HS-5 (cell line): Measurements from ENCODE around the gene DGKD.
"Not testable (repeated sequence)": the region's sequence is repeated elsewhere in the genome, so short reads cannot be mapped to it uniquely, and the experiment has no call there.

Source experiments
- DNase-seq: peaks from one replicate; pipeline ENCODE4 v3.0.0-alpha.2; 2012; ENCODE audit warnings: low read depth

The DGKD gene

DNA sequence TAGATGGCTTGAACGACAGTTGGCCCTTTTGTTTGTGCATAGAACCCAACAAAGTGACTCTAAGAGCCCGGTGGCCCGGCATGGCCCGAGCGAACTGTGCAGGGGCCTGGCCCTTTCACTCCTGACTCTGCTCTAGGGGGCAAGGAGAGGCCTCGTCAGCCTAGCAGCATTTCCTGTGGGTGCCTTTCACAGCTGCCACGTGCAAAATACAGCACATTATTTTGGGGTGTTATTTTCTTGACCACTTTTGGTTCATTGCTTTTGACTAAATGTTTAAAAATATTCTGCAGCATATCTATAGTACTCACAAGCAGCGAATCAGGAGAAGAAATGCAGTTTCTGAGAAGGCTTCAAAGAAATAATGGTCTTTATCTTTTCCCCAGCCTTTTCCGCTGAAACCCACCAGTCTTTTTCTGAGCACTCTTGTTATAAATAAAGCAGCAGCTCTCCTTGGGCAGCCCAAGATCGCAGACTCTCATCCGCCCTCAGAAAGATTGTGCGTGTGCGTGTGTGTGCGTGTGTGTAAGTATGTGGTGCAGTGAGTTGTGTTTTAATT is 31.3 kb downstream of the DGKD start:
- DNase-seq, result no peak

GRCh38 chr2:233386382-233387041 is 32.2 kb downstream of the DGKD start:
- DNase-seq, result no peak

DNA sequence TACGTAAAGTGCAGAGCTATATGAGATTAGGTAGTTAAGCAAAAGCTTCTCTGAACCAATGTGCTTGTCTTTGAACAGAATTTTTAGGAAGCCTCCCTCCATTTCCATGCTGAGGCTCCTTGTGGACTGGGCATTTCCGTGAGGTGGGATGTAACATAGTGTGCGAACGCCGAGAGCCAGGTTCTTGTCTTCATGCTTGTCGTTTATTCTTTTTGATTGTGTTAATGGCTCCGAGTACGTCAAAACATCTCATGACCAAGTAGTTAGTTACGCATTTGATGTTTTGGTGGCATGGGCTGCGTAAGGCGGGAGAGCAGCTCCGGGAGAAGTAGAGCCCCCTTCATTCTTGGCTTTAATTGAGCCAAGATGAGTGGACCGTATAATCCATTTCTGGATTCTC is 32.9 kb downstream of the DGKD start:
- no peak for DNase-seq

GRCh38 chr2:233387667-233388528 is 33.6 kb downstream of the DGKD start:
- no peak for DNase-seq

DNA sequence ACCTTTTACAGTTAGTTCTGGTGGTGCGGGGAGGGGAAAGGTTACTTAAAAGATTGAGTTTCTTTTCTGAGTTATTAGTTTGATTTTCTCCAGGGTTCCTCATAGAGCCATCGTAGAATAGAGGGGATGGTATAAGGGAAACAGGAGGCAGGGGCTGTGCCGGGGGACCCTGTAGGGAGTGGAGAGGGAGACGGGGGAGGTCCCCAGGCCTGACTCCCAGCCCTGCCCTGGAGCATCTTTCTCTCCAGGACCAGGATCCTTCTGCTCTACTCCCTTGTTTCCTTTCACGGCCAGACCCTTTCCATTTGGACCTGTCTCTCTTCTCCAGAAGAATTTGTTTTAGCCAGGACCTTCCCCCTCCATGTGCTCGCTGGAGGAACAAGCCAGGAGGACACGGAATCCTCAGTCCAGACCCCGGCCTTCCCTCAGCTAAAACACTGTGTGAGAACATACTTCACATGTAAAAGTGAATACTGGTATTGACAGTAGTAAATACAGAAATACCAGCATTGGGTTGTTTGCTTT is 35.4 kb downstream of the DGKD start:
- no peak for DNase-seq

- DNase-seq, result no peak
These were observed 41.4 kb downstream of the DGKD start for GRCh38 chr2:233395687-233396086.

GRCh38 chr2:233396726-233397665 is 42.7 kb downstream of the DGKD start:
- not testable (repeated sequence) for DNase-seq

DNA sequence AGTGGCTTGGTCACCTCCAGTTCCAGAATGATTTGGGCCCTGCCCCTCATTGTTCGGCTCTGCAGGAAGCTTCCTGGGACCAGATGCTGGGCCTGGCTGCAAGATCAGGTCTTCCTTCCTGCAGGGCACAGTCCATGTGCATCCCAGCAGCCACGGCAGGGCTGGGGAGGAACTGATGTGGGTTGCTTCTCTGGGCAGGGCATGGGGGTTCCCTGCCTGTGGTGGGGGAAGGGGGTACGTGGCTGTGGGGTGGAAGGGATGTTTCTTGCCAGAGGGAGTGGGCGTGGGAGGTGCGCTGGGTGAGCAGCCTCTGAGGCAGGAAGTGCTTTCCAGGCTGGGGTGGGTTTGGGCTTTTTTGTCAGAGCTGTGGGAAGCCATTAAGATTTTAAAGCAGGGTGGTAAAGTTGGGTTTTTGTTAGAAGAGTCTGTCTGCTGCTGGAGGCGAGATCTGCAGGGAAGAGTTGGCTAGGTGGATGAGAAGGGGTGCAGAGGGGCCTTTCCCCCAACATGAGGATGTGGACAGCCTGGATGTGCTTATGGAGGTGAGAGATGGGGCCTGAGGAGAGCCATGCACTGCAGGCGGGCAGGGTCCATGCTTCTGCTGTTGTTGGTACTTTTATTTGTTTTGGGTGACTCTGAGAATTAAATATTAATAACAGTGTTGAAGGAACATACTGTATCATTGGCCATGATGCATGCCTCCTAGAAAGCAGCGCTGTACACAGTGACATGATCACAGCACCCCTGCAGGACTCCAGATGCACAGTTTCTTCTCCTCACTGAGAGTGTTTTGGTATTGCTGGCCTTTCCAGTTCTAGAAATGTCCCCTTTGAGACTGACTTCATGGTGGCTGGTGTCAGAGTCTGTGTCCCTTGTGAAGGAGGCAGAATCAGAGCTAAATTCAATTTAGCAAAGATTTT is 45.3 kb downstream of the DGKD start:
- no peak for DNase-seq

- DNase-seq, result no peak
These were observed 46.0 kb downstream of the DGKD start for GRCh38 chr2:233400341-233400740.

- no peak for DNase-seq
These were observed 46.7 kb downstream of the DGKD start for GRCh38 chr2:233400961-233401360.

GRCh38 chr2:233402346-233402745 is 48.1 kb downstream of the DGKD start:
- no peak for DNase-seq

DNA sequence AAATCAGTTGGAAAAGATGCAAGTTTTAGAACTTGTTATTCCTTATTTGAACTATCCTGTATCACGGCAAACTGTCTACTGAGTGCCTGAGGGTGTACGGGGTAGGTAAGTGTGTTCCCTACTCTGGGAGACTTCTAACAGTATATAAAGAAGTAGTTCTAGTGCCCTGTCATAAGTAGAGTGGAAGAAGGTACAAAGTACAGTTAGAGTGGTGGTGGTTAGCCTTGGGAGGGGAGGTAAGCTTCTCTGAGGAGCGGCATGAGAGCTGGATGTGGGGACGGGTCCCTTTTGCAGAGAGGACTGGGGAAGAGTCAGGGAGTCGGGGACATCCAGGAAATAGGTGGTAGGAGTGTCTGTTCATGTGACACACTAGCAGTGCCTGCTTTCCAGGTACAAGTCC is 48.5 kb downstream of the DGKD start:
- DNase-seq, result no peak

DNA sequence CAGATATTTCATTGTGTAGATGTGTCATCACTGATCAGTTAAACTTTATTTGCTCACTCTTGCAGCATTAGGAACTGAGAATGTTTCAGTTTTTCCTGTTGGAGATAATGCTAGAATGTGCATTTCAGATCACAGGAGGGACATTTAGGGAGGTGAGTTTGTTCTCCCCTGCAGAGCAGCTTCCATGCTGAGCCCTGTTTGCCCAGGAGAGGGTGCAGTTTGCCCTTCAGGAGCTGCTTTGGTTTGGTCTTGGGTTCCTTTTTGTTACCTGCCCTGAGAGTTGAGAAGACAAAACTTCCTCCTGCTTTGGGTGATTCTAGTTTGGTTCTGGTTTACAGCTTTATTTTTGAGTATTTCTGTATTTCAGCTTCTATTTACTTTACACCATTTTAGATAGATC is 49.9 kb downstream of the DGKD start:
- no peak for DNase-seq

DNA sequence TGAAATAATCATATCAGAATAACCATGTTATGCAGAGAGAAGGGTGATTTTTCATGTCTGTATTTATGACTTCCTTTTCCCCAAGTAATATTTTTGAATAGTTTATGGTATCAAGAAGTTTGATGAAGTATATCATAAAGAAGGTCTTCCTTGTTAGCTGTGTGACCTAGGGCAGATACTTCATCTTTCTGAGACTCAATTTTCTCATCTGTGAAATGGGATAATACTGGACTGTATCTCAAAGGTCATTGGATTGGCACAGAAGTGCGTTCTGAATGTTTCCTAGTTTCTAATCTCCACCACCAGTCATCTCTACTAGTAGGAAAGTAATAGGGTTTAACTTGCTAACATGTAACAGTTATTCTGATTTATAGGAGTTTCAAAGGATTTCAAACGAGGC is 52.6 kb downstream of the DGKD start:
- DNase-seq, result no peak

DNA sequence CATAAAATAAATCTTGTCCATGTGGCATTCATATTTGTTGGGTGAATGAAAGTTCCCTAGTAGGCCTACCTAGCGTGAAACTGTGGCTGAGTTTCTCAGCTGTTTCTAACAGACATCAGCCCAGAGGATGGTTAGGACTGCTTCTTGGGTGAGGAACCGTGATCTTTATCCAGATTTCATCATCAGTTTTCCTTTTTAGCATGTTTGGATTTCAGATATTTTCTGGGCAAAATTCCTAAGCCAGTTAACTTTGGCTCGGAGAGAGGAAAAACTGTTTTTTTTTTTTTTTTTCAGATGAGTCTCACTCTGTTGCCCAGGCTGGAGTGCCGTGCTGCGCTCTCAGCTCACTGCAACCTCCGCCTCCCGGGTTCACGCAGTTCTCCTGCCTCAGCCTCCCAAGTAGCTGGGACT is 53.5 kb downstream of the DGKD start:
- no peak for DNase-seq

- DNase-seq, result no peak
These were observed 54.3 kb downstream of the DGKD start for GRCh38 chr2:233408366-233409285.

DNA sequence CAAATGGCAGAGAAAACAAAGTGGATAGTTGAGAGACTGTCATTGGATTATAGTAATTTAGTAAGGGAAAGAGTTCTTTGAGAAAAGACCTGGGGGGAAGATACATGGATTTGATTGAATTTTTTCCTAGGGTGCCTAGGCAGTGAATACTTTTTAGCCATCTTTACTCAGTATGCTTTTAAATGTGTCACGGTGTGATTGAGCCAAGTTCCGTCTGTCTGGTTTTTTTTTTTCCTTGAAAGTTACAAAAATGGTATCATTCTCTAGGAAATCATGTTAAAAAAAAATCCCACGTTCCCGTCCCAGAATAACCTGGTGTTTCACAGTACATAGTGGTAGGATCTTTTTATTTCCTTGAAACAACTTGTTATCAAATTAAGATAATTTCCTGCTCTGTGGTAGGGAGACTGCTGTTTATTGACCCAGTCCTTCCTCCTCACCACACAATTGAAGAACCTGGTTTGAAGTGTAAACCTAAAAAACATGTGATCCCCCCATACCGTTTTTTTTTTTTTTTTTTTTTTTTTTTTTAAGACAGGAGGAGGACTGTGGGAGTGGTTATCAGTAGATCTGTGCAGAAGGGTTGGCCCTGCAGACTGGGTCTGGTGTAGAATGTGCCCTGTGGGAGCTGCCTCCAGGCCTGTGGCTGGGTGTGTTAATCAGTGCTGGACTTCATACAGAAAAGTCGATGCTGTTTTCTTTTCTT is 55.1 kb downstream of the DGKD start:
- DNase-seq, result no peak

DNA sequence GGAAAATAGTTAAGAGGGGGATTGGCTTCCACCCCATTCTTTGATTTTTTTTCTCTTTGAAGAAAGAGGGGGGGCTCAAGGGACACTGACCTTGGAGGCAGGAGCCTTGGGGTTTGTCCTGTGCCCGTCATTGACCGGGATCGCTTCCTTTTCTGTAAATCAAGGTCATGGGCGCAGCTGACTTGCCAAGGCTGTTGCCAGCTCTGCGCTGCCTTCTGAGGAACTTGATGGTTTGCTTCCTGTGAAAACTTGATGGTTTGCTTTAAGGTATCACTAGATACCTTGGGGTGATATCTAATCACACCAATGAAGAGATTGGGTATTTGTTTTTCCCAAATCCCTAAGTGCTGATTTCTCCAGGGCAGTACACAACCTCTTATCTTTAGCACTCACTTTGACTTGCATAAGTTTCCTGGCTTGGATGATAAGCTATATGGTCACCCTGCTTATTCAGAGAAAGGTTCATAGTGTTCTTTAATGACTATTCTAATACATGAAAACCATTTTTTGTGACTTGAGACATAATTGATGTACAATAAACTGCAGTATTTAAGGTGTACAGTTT is 56.0 kb downstream of the DGKD start:
- DNase-seq, result no peak

DNA sequence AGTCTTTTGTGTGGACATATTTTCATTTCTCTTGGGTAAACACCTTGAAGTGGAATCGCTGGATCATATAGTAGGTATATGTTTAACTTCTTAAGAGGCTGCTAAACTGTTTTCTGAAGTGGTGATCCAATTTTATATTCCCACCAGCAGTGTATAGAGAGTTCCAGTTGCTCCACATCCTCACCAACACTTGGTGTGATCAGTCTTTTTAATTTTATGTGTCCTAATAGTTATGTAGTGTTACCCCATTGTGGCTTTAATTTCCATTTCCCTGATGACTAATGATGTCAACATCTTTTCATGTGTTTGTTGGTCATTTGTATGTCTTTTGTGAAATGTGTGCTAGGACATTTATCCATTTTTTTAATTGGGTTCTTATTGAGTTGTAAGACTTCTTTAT is 56.9 kb downstream of the DGKD start:
- DNase-seq, result no peak
